B cell (primary cell): Measurements from ENCODE around the gene KARS1. TPM values are rescaled to one million over a fixed set of nuclear protein-coding genes. Genes with fewer than 3 reads are reported as not detected.

Source experiments
- ATAC-seq: fragments of 200-7000 bp; cut with Tn5 transposase; one replicate; pipeline ENCODE4 v1.10.0; 2021; ENCODE audit warnings: low read depth, mild to moderate bottlenecking, moderate number of reproducible peaks, moderate library complexity
- CTCF ChIA-PET: fragments of 350-600 bp; sonication (Branson Sonifier 250); formaldehyde crosslinking; loops from one replicate; lab custom pipeline; 2021; ENCODE audit warnings: antibody characterized with exemption, inconsistent platforms; lab: Charles Lee
- POLR2A ChIA-PET: fragments of 350-600 bp; sonication (Branson Sonifier 250); formaldehyde crosslinking; loops from one replicate; lab custom pipeline; 2021; ENCODE audit warnings: antibody characterized with exemption; lab: Charles Lee
- DNase-seq: peaks from one replicate; pipeline ENCODE4 v3.0.0; 2013
- H2AFZ ChIP-seq: 2 replicates; pipeline ENCODE4 v1.6.1; 2012; ENCODE audit warnings: mild to moderate bottlenecking, low read depth, low read length; ENCODE audit not compliant: insufficient read depth, poor library complexity, severe bottlenecking
- H3K27ac ChIP-seq, 2 donors: 1 replicate in 1 of 2; 2 replicates in 1 of 2; pipeline ENCODE4 v1.5.1; 2012 to 2013; ENCODE audit warnings: low read length in 2 of 2, mild to moderate bottlenecking in 2 of 2, moderate library complexity in 1 of 2
- H3K27me3 ChIP-seq, 4 experiments: fragments of 200-600 bp in 1 of 4; sonication (generic) in 1 of 4; replicated peaks in 1 of 4; 1 replicate in 2 of 4; 2 replicates in 2 of 4; pipeline versions ENCODE4 v1.6.1 to v1.7.0; 2013 to 2016; ENCODE audit warnings: low read length in 3 of 4, mild to moderate bottlenecking in 2 of 4, mixed read lengths in 1 of 4, moderate library complexity in 1 of 4; ENCODE audit not compliant: insufficient read depth in 4 of 4, control insufficient read depth in 3 of 4; ENCODE audit errors: control extremely low read depth in 1 of 4
- H3K36me3 ChIP-seq, 2 experiments: replicated peaks in 1 of 2; 1 replicate in 1 of 2; 2 replicates in 1 of 2; pipeline versions ENCODE4 v1.6.1 to v1.7.1; 2013; ENCODE audit warnings: low read length in 1 of 2; ENCODE audit not compliant: insufficient read depth in 2 of 2, control insufficient read depth in 1 of 2; ENCODE audit errors: control extremely low read depth in 1 of 2, extremely low read depth in 1 of 2
- H3K4me1 ChIP-seq, 2 donors: fragments of 200-600 bp in 1 of 2; sonication (generic) in 1 of 2; 1 replicate in 1 of 2; 2 replicates in 1 of 2; pipeline versions ENCODE4 v1.5.1 to v1.6.1; 2013 to 2017; ENCODE audit warnings: low read length in 2 of 2; ENCODE audit not compliant: control insufficient read depth in 2 of 2, insufficient read depth in 2 of 2
- H3K4me2 ChIP-seq: replicated peaks from 2 replicates; pipeline ENCODE3; 2012; ENCODE audit warnings: mild to moderate bottlenecking, low read depth, low read length; ENCODE audit not compliant: poor library complexity, severe bottlenecking
- H3K4me3 ChIP-seq, 5 experiments: fragments of 200-600 bp in 1 of 5; sonication (generic) in 1 of 5; 1 replicate in 3 of 5; 2 replicates in 2 of 5; pipeline versions ENCODE4 v1.5.1 to v1.7.0; 2011 to 2016; ENCODE audit warnings: low read length in 4 of 5, mild to moderate bottlenecking in 4 of 5, low read depth in 2 of 5, control low read depth in 1 of 5, moderate library complexity in 1 of 5; ENCODE audit not compliant: insufficient read depth in 1 of 5; ENCODE audit errors: control extremely low read depth in 1 of 5, extremely low read depth in 1 of 5
- H3K79me2 ChIP-seq: fragments of 200-600 bp; sonication (generic); one replicate; pipeline ENCODE4 v1.6.0; 2016; ENCODE audit warnings: low read length; ENCODE audit not compliant: control insufficient read depth, insufficient read depth
- H3K9ac ChIP-seq: fragments of 200-600 bp; sonication (generic); 2 replicates; pipeline ENCODE4 v1.6.1; 2017; ENCODE audit warnings: mild to moderate bottlenecking, low read length, moderate library complexity
- H3K9me3 ChIP-seq, 3 donors: one replicate each; pipeline versions ENCODE4 v1.6.1 to v1.7.1; 2013; ENCODE audit warnings: low read length in 2 of 3; ENCODE audit not compliant: control insufficient read depth in 2 of 3, insufficient read depth in 1 of 3; ENCODE audit errors: control extremely low read depth in 1 of 3
- H4K20me1 ChIP-seq: 2 replicates; pipeline ENCODE4 v1.6.0; 2012; ENCODE audit warnings: mild to moderate bottlenecking, low read length; ENCODE audit not compliant: insufficient read depth, control insufficient read depth, poor library complexity, severe bottlenecking
- H3K27ac Mint-ChIP-seq: one replicate; pipeline ENCODE4 v1.8.0; 2021; ENCODE audit warnings: mixed read lengths
- H3K27me3 Mint-ChIP-seq: one replicate; pipeline ENCODE4 v1.8.0; 2021; ENCODE audit warnings: mixed read lengths
- H3K4me1 Mint-ChIP-seq: one replicate; pipeline ENCODE4 v1.8.0; 2021; ENCODE audit warnings: mixed read lengths
- H3K4me3 Mint-ChIP-seq: one replicate; pipeline ENCODE4 v1.8.0; 2021; ENCODE audit warnings: mixed read lengths
- H3K9me3 Mint-ChIP-seq: one replicate; pipeline ENCODE4 v1.8.0; 2022; ENCODE audit warnings: mixed read lengths; ENCODE audit not compliant: insufficient read depth
- CTCF ChIP-seq: fragments of 200-600 bp; IDR thresholded peaks from one replicate; pipeline ENCODE4 v1.8.0; 2022; ENCODE audit warnings: antibody characterized with exemption, mild to moderate bottlenecking
- EZH2 ChIP-seq: IDR thresholded peaks from 2 replicates; pipeline ENCODE4 v1.6.1; 2012; ENCODE audit warnings: borderline replicate concordance, low read depth, mild to moderate bottlenecking, moderate library complexity, low read length; ENCODE audit not compliant: insufficient read depth, poor library complexity, severe bottlenecking
- WGBS: methylation state at CpG from one replicate; pipeline ENCODE4 v1.1.5; 2013; ENCODE audit warnings: missing lambda C conversion rate; ENCODE audit not compliant: insufficient coverage; 5-methylcytosine and 5-hydroxymethylcytosine counted together
- intact Hi-C: fragments of 100-400 bp; cut with micrococcal nuclease; formaldehyde crosslinking; loops from one replicate; pipeline ENCODE4 v1.10.0; 2022
- polyA plus RNA-seq: library from polyadenylated mRNA; depleted of rRNA; stranded (reverse); fragments of >200 nt; gene quantifications from 2 replicates; pipeline ENCODE4 v1.2.3, GENCODE V29; 2012
- total RNA-seq, 2 donors: library from RNA; stranded (reverse); fragments of 120-200 nt in 1 of 2; gene quantifications; 1 replicate in 1 of 2; 2 replicates in 1 of 2; pipeline versions ENCODE4 v1.2.3 to v1.2.4, GENCODE V29; 2013 to 2022

Gene KARS1
- total and polyA plus RNA-seq, 2 donors (not counting 1 experiment from before 2014, with no cell fraction given), result 70.7 to 114 TPM

GRCh38 chr16:75695708-75696107 lies 48.2 kb upstream of the KARS1 start:
- no peak for TF ChIP-seq EZH2
- no peak for TF ChIP-seq CTCF
- H2AFZ ChIP-seq, result no peak overlapping the region
- H3K9ac ChIP-seq, result no peak overlapping the region
- H3K4me1 Mint-ChIP-seq, result no peaks in the 10 kb centered on the region
- H3K4me2 ChIP-seq, result no peak overlapping the region
- H3K9me3 Mint-ChIP-seq, result no peaks in the 10 kb centered on the region
- H3K36me3 ChIP-seq, result no peaks in the 10 kb centered on the region
- ChIA-PET POLR2A (no interaction called here), CTCF (interaction anchor here (0.9 to 1.1 kb wide), 3 partner anchors 47 to 496 kb away, joined by 3 to 5 read pairs (median 3); no protein-coding TSS in a partner anchor)
- no peaks in the 10 kb centered on the region for H3K27me3 ChIP-seq
- H3K9me3 ChIP-seq, result no peaks in the 10 kb centered on the region
- no peak overlapping the region for H3K4me3 ChIP-seq
- WGBS, result 83% methylated on average over 5 of the region's 6 CpGs
- H3K79me2 ChIP-seq, result no peaks in the 10 kb centered on the region
- no peaks in the 10 kb centered on the region for H3K27me3 Mint-ChIP-seq
- no peak overlapping the region for H3K4me3 Mint-ChIP-seq
- DNase-seq (no peak), ATAC-seq (no peak)
- H4K20me1 ChIP-seq, result no peaks in the 10 kb centered on the region
- no peak overlapping the region for H3K27ac Mint-ChIP-seq
- no peaks in the 10 kb centered on the region for H3K4me1 ChIP-seq
- intact Hi-C loops, result loop anchor here (2.0 kb wide), 1 partner anchor 69 kb away; no protein-coding TSS in a partner anchor
- H3K27ac ChIP-seq, result no peak overlapping the region

GRCh38 chr16:75687361-75687760 lies 39.9 kb upstream of the KARS1 start:
- CTCF ChIA-PET, result no interaction called here
- H3K4me3 Mint-ChIP-seq, result no peak overlapping the region

More at GRCh38 chr16:75687361-75687760, 39.9 kb upstream of the KARS1 start:
- no peak overlapping the region for H3K27ac ChIP-seq
- H4K20me1 ChIP-seq, result no peaks in the 10 kb centered on the region
- H2AFZ ChIP-seq, result no peak overlapping the region
- TF ChIP-seq CTCF (no peak), EZH2 (no peak)
- no peak overlapping the region for H3K9ac ChIP-seq
- no peaks in the 10 kb centered on the region for H3K4me1 ChIP-seq
- no peaks in the 10 kb centered on the region for H3K4me1 Mint-ChIP-seq
- ATAC-seq (no peak), DNase-seq (no peak)
- H3K36me3 ChIP-seq, result no peaks in the 10 kb centered on the region
- H3K9me3 Mint-ChIP-seq, result no peaks in the 10 kb centered on the region
- H3K79me2 ChIP-seq, result no peaks in the 10 kb centered on the region
- no peaks in the 10 kb centered on the region for H3K27me3 ChIP-seq
- no peak overlapping the region for H3K4me3 ChIP-seq
- H3K27ac Mint-ChIP-seq, result no peak overlapping the region
- intact Hi-C loops, result no loop called here
- no peaks in the 10 kb centered on the region for H3K9me3 ChIP-seq
- POLR2A ChIA-PET, result no interaction called here
- H3K27me3 Mint-ChIP-seq, result no peaks in the 10 kb centered on the region
- no peak overlapping the region for H3K4me2 ChIP-seq
